CD4-positive, alpha-beta T cell (primary cell): Measurements from ENCODE around the gene WDR27. TPM values are rescaled to one million over a fixed set of nuclear protein-coding genes. Genes with fewer than 3 reads are reported as not detected.
A peak's percentile ranks its signal among the peaks of the same experiment; 100 is the strongest.

Experiments used
- ATAC-seq: fragments of 200-7000 bp; cut with Tn5 transposase; one replicate; pipeline ENCODE4 v1.10.0; 2022; ENCODE audit warnings: mild to moderate bottlenecking; ENCODE audit not compliant: poor library complexity
- CTCF ChIA-PET: fragments of 350-600 bp; sonication (Branson Sonifier 250); formaldehyde crosslinking; loops from one replicate; lab custom pipeline; 2021; ENCODE audit warnings: antibody characterized with exemption, inconsistent platforms; lab: Charles Lee
- POLR2A ChIA-PET: fragments of 350-600 bp; sonication (Branson Sonifier 250); formaldehyde crosslinking; loops from one replicate; lab custom pipeline; 2021; ENCODE audit warnings: antibody characterized with exemption, inconsistent platforms; lab: Charles Lee
- DNase-seq, 14 experiments: peaks; one replicate each; pipeline ENCODE4 v3.0.0-alpha.2; 2013 to 2020; ENCODE audit warnings: mixed read lengths in 2 of 14
- H3K27ac ChIP-seq, 2 donors: one replicate each; pipeline versions ENCODE4 v1.5.1 to v1.7.0; 2013; ENCODE audit warnings: low read length in 2 of 2, low read depth in 1 of 2, mild to moderate bottlenecking in 1 of 2
- H3K27me3 ChIP-seq, 2 experiments: 1 replicate in 1 of 2; 2 replicates in 1 of 2; pipeline versions ENCODE4 v1.6.1 to v1.7.0; 2013; ENCODE audit warnings: low read length in 2 of 2, control low read depth in 1 of 2, mild to moderate bottlenecking in 1 of 2, moderate library complexity in 1 of 2; ENCODE audit not compliant: insufficient read depth in 2 of 2, control insufficient read depth in 1 of 2
- H3K36me3 ChIP-seq: one replicate; pipeline ENCODE4 v1.6.1; 2013; ENCODE audit warnings: low read length, control low read depth; ENCODE audit not compliant: insufficient read depth
- H3K4me1 ChIP-seq: one replicate; pipeline ENCODE4 v1.6.1; 2013; ENCODE audit warnings: low read length, control low read depth; ENCODE audit not compliant: insufficient read depth
- H3K4me3 ChIP-seq: one replicate; pipeline ENCODE4 v1.5.1; 2013; ENCODE audit warnings: mild to moderate bottlenecking, low read length, moderate library complexity
- H3K9me3 ChIP-seq, 2 experiments: 1 replicate in 1 of 2; 2 replicates in 1 of 2; pipeline versions ENCODE4 v1.6.1 to v1.7.0; 2013; ENCODE audit warnings: low read length in 2 of 2, mild to moderate bottlenecking in 2 of 2, control low read depth in 1 of 2, moderate library complexity in 1 of 2; ENCODE audit not compliant: control insufficient read depth in 1 of 2, insufficient read depth in 1 of 2
- H3K27ac Mint-ChIP-seq: one replicate; pipeline ENCODE4 v1.8.0; 2020; ENCODE audit warnings: mixed read lengths
- H3K27me3 Mint-ChIP-seq: one replicate; pipeline ENCODE4 v1.8.0; 2021; ENCODE audit warnings: mixed read lengths
- H3K36me3 Mint-ChIP-seq: one replicate; pipeline ENCODE4 v1.8.0; 2021; ENCODE audit warnings: low read depth, mixed read lengths
- H3K4me1 Mint-ChIP-seq: one replicate; pipeline ENCODE4 v1.8.0; 2021; ENCODE audit warnings: low read depth, mixed read lengths
- H3K4me3 Mint-ChIP-seq: one replicate; pipeline ENCODE4 v1.8.0; 2020; ENCODE audit warnings: mild to moderate bottlenecking, mixed read lengths
- H3K9me3 Mint-ChIP-seq: one replicate; pipeline ENCODE4 v1.8.0; 2020; ENCODE audit warnings: mixed read lengths
- intact Hi-C, 2 experiments: fragments of 100-400 bp; cut with DNase I in 1 of 2; cut with micrococcal nuclease in 1 of 2; formaldehyde crosslinking; loops; one replicate each; pipeline versions ENCODE4 v1.15.1 to v1.9.0; 2023 to 2025; cut with DNase I, micrococcal nuclease
- total RNA-seq, 174 experiments: library from RNA in 2 of 174; stranded (reverse) in 2 of 174; gene quantifications; one replicate each; pipeline ENCODE4 v1.2.3 and lab custom pipeline; 2021 to 2026
- TF ChIP-seq, protein P1 (sequence below): fragments of 200-600 bp; IDR thresholded peaks from one replicate; pipeline ENCODE4 v1.8.0; 2022; ENCODE audit warnings: antibody characterized with exemption, mild to moderate bottlenecking

Gene WDR27
- total RNA-seq, 2 experiments from 2014 or later = 22.0 to 23.5 TPM

DNA sequence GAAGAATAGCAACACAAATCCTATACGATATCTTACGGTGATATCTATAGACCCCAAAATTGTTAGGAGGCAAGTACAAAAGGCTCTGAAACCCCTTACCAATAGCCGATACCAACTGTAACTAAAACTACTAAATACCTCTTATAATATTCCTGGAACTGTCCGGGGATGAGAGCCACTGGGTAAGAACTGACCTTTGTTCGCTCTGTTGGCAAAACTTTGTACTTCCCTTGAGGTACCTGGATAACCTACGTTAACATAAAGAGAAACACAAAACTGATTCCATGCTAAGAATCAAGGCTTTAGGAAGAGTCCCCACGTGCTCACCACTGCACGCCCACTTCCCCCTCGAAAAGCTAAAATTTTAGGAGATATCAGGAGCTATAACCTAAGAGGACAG is 12.8 kb upstream of the WDR27 start:
- no peak overlapping the region for H3K4me3 ChIP-seq
- H3K27ac Mint-ChIP-seq = no peak overlapping the region
- intact Hi-C loops = no loop called here
- H3K27me3 Mint-ChIP-seq = no peaks in the 10 kb centered on the region
- no peak for ATAC-seq
- no peak for DNase-seq
- H3K27ac ChIP-seq = no peak overlapping the region
- peaks cover 56% of the 10 kb centered on the region for H3K36me3 ChIP-seq
- TF ChIP-seq, protein P1, sequence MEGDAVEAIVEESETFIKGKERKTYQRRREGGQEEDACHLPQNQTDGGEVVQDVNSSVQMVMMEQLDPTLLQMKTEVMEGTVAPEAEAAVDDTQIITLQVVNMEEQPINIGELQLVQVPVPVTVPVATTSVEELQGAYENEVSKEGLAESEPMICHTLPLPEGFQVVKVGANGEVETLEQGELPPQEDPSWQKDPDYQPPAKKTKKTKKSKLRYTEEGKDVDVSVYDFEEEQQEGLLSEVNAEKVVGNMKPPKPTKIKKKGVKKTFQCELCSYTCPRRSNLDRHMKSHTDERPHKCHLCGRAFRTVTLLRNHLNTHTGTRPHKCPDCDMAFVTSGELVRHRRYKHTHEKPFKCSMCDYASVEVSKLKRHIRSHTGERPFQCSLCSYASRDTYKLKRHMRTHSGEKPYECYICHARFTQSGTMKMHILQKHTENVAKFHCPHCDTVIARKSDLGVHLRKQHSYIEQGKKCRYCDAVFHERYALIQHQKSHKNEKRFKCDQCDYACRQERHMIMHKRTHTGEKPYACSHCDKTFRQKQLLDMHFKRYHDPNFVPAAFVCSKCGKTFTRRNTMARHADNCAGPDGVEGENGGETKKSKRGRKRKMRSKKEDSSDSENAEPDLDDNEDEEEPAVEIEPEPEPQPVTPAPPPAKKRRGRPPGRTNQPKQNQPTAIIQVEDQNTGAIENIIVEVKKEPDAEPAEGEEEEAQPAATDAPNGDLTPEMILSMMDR = no peak
- peaks cover 88% of the 10 kb centered on the region for H3K36me3 Mint-ChIP-seq
- H3K9me3 ChIP-seq = no peaks in the 10 kb centered on the region
- no peaks in the 10 kb centered on the region for H3K27me3 ChIP-seq
- ChIA-PET POLR2A (interaction anchor here (13.2 kb wide), 1 partner anchor 11 kb away, joined by 230 read pairs; the partner anchor contains the start of genes C6orf120 and WDR27), CTCF (interaction anchor here (1.2 kb wide), 1 partner anchor 11 kb away, joined by 3 read pairs; no protein-coding TSS in a partner anchor)
- H3K4me3 Mint-ChIP-seq = no peak overlapping the region
- H3K9me3 Mint-ChIP-seq = no peaks in the 10 kb centered on the region
- H3K4me1 ChIP-seq = peaks cover 4% of the 10 kb centered on the region
- peaks cover 17% of the 10 kb centered on the region for H3K4me1 Mint-ChIP-seq

DNA sequence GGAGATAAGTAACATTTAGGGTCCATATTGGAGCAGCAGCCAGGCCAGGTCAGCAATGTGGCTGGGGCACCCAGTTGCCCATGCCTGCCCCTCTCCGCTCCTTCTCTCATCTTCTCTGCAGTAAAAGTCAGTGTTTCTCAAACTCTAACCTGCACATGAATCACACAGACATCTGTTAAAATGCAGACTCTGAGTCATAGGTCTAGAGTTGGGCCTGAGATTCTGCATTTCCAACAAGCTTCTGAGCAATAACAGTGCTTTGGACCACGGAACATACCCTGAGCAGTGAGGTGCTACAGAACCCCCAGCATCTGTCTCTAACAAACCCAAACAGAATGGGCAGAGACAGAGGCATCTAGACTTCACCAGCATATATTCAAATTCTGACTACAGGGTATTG is 12.3 kb upstream of the WDR27 start:
- peaks cover 88% of the 10 kb centered on the region for H3K36me3 Mint-ChIP-seq
- intact Hi-C loops = no loop called here
- TF ChIP-seq, protein P1 = no peak
- no peaks in the 10 kb centered on the region for H3K9me3 Mint-ChIP-seq
- H3K27me3 Mint-ChIP-seq = no peaks in the 10 kb centered on the region
- no peak overlapping the region for H3K27ac Mint-ChIP-seq
- no peak overlapping the region for H3K4me3 Mint-ChIP-seq
- peaks cover 4% of the 10 kb centered on the region for H3K4me1 ChIP-seq
- peaks cover 60% of the 10 kb centered on the region for H3K36me3 ChIP-seq
- POLR2A ChIA-PET = interaction anchor here (0.7 to 13.2 kb wide), 2 partner anchors 8 to 11 kb away, joined by 3 to 230 read pairs; partner anchors contain the start of genes C6orf120 and WDR27
- ATAC-seq (no peak), DNase-seq (no peak)
- CTCF ChIA-PET = interaction anchor here (1.2 kb wide), 1 partner anchor 10 kb away, joined by 3 read pairs; no protein-coding TSS in a partner anchor
- no peak overlapping the region for H3K27ac ChIP-seq
- H3K4me1 Mint-ChIP-seq = peaks cover 13% of the 10 kb centered on the region
- H3K27me3 ChIP-seq = no peaks in the 10 kb centered on the region
- no peak overlapping the region for H3K4me3 ChIP-seq
- H3K9me3 ChIP-seq = no peaks in the 10 kb centered on the region

DNA sequence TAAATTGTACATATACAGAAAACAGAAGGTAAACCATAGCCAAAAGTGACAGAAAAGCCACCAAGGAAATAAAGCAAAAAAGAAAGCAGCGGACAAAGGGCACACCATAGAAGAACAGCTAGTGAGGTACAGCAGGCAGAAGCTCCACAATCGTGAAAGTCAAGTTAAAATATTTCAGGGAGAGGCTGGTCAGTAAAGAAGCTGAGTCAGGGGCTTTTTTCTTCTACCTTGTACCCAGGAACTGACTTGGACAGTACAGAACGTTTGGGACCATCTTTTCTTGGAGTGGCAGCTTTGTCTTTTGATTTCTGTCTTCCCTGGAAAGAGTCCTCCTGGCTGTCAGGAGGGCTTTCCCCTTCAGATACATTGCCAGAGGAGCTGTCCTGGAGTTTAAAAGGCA is 8.2 kb upstream of the WDR27 start:
- intact Hi-C loops = no loop called here
- no peaks in the 10 kb centered on the region for H3K4me1 ChIP-seq
- Mint-ChIP-seq H3K27ac (peak overlapping the region; percentile 22), H3K9me3 (no peaks in the 10 kb centered on the region), H3K4me3 (no peak overlapping the region), H3K27me3 (no peaks in the 10 kb centered on the region), H3K4me1 (peaks cover 27% of the 10 kb centered on the region), H3K36me3 (peaks cover 79% of the 10 kb centered on the region)
- H3K27ac ChIP-seq = peak overlapping the region in 1 of 2 donors; percentile 6
- H3K27me3 ChIP-seq = no peaks in the 10 kb centered on the region
- ChIA-PET CTCF (interaction anchor here (3.7 kb wide), 1 partner anchor 11 kb away, joined by 29 read pairs; no protein-coding TSS in a partner anchor), POLR2A (interaction anchor here (1.0 to 4.4 kb wide), 3 partner anchors 8 to 15 kb away, joined by 4 to 44 read pairs (median 9); partner anchors contain the start of genes C6orf120, PHF10 and WDR27)
- peaks cover 42% of the 10 kb centered on the region for H3K36me3 ChIP-seq
- no peaks in the 10 kb centered on the region for H3K9me3 ChIP-seq
- DNase-seq = no peak
- TF ChIP-seq, protein P1 = no peak
- no peak overlapping the region for H3K4me3 ChIP-seq
- no peak for ATAC-seq
